ENCODE measurements around the gene BRPF1.

BRPF1 gene

DNA sequence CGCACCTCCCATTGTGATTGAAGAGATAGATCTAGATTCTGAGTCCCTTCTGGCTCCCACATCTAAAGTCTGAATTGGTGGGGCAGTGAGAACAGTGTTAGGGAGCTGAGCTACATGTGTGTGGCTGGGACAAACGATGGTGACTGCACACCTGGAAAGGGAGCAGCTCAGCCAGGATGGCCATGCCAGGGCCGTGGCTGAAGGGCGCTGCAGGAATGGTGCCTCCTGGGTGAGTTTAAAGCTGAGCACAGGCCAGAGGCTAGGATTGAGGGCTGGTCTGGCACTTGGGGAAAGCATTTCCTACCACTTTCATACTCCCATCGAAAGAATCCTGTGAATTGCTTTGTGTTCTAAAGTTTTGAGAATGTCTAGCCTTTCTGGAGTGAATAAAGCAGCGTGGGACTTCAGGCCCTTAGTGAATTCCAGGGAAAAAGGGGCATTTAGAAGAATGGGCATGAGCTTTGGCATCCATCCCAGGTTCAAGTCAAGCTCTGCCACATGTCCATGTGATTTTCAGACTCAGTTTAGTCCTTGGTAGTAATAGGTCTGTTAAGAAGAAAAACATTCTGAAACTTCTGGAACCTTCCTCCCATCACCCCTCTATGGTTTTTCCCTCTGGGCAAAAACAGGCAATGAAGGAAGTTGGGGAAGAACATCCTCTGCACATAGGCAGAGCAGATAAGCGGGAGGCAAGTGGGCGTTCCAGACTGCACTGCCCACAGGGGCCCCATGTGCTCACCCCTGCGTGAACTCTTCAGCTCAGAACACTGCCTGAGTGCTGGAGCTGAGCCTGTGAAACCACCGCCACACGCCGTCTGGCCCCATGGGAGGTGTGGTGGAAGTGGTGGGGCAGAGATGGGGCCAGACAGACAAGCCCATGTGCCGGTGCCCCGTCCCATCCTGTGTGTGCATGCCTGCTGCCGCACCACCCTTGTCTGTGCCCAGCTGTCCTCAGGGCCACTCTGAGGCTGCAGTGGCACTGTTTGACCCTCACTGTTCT, 40.8 kb upstream of the BRPF1 start:
- Histone ChIP-seq H3K4me3 (ENCODE audit: severe bottlenecking) (no peak overlapping the region), H3K27ac (ENCODE audit: poor library complexity, severe bottlenecking) (no peak overlapping the region), H3K4me1 (ENCODE audit: insufficient read depth, poor library complexity, severe bottlenecking) (no peaks in the 10 kb centered on the region), H3K9me3 (ENCODE audit: severe bottlenecking) (no peaks in the 10 kb centered on the region), H3K36me3 (ENCODE audit: low read depth) (peaks cover 8% of the 10 kb centered on the region), H3K27me3 (ENCODE audit: insufficient read depth, poor library complexity, severe bottlenecking) (no peaks in the 10 kb centered on the region)
- DNase-seq (ENCODE audit: low spot score): no peak
- no peak for ATAC-seq (ENCODE audit: low read depth)
- TF ChIP-seq, protein P1, sequence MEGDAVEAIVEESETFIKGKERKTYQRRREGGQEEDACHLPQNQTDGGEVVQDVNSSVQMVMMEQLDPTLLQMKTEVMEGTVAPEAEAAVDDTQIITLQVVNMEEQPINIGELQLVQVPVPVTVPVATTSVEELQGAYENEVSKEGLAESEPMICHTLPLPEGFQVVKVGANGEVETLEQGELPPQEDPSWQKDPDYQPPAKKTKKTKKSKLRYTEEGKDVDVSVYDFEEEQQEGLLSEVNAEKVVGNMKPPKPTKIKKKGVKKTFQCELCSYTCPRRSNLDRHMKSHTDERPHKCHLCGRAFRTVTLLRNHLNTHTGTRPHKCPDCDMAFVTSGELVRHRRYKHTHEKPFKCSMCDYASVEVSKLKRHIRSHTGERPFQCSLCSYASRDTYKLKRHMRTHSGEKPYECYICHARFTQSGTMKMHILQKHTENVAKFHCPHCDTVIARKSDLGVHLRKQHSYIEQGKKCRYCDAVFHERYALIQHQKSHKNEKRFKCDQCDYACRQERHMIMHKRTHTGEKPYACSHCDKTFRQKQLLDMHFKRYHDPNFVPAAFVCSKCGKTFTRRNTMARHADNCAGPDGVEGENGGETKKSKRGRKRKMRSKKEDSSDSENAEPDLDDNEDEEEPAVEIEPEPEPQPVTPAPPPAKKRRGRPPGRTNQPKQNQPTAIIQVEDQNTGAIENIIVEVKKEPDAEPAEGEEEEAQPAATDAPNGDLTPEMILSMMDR (IDR thresholded peaks at IDR 0.05; ENCODE audit: poor library complexity, severe bottlenecking): no peak

DNA sequence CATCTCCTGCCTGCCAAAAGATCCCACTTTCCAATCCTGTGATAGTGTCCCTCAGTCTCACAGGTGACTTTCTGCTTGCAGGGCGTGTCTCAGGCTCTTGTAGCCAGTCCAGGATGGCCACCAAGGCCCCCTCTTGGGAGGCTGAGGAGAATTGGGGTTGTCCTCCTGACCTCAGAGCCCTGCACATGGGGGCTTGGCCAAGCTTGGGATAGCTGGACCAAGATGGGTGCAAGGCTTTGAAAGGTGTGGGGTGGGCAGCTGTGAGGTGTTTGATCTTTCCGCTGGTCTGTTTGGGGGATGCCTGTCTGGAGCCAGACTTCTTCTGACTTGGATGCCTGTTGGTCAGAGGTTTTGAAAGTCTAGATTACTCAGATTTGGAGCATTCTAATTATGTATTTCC, 39.9 kb upstream of the BRPF1 start:
- no peaks in the 10 kb centered on the region for H3K9me3 ChIP-seq (ENCODE audit: severe bottlenecking)
- TF ChIP-seq, protein P1 (IDR thresholded peaks at IDR 0.05; ENCODE audit: poor library complexity, severe bottlenecking): no peak
- H3K27ac ChIP-seq (ENCODE audit: poor library complexity, severe bottlenecking): no peak overlapping the region
- DNase-seq (ENCODE audit: low spot score) (no peak), ATAC-seq (ENCODE audit: low read depth) (no peak)
- no peaks in the 10 kb centered on the region for H3K4me1 ChIP-seq (ENCODE audit: insufficient read depth, poor library complexity, severe bottlenecking)
- peaks cover 8% of the 10 kb centered on the region for H3K36me3 ChIP-seq (ENCODE audit: low read depth)
- no peaks in the 10 kb centered on the region for H3K27me3 ChIP-seq (ENCODE audit: insufficient read depth, poor library complexity, severe bottlenecking)
- H3K4me3 ChIP-seq (ENCODE audit: severe bottlenecking): no peak overlapping the region

DNA sequence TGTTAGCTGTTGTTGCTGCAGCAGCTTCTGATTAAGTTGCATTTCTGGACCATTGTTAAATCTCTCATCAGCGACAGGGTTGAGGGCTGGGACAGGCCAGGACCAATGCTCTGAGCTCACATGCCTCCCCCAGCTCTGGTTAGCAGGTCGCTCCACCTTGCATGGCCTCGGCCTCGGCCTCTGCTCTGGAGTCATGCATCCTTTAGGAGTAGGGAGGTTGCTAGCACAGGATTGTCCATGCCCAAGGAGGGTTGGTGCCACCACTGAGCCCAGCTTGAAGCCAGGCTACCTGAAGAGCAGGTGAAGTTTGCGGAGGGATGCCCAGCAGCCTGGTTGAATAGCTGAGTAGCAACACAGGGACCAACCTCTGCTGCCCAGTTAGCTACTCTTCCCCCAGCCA, 39.1 kb upstream of the BRPF1 start:
- H3K9me3 ChIP-seq (ENCODE audit: severe bottlenecking): no peaks in the 10 kb centered on the region
- TF ChIP-seq, protein P1 (IDR thresholded peaks at IDR 0.05; ENCODE audit: poor library complexity, severe bottlenecking): no peak
- peaks cover 4% of the 10 kb centered on the region; the same call in 1 of the 2 replicates for H3K36me3 ChIP-seq (ENCODE audit: low read depth)
- no peak overlapping the region for H3K27ac ChIP-seq (ENCODE audit: poor library complexity, severe bottlenecking)
- DNase-seq (ENCODE audit: low spot score) (no peak), ATAC-seq (ENCODE audit: low read depth) (no peak)
- no peak overlapping the region for H3K4me3 ChIP-seq (ENCODE audit: severe bottlenecking)
- no peaks in the 10 kb centered on the region for H3K4me1 ChIP-seq (ENCODE audit: insufficient read depth, poor library complexity, severe bottlenecking)
- H3K27me3 ChIP-seq (ENCODE audit: insufficient read depth, poor library complexity, severe bottlenecking): no peaks in the 10 kb centered on the region

DNA sequence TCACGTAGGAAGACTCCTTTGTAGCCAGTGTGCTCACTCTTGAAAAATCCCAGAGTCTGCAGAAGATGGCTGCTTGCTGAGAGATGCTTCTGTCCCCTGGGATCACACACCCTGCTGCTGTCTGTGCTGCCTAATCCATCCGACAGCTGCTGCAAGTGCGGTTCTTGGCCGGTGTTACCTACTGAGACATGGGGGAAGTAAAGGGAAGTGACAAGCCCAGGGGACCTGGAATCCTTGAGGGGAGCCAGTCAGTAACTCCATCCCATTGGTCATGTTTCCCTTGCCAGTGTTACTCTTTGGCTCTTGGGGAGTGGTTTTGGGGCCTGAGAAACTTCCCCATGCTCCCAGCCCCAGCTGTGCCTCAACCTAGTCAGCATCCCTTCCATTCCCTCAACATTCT, 36.2 kb upstream of the BRPF1 start:
- ATAC-seq (ENCODE audit: low read depth): no peak
- Histone ChIP-seq H3K9me3 (ENCODE audit: severe bottlenecking) (no peaks in the 10 kb centered on the region), H3K4me3 (ENCODE audit: severe bottlenecking) (no peak overlapping the region), H3K27me3 (ENCODE audit: insufficient read depth, poor library complexity, severe bottlenecking) (no peaks in the 10 kb centered on the region), H3K4me1 (ENCODE audit: insufficient read depth, poor library complexity, severe bottlenecking) (no peaks in the 10 kb centered on the region), H3K36me3 (ENCODE audit: low read depth) (0 out of 2 replicates have a peak, but pooled peaks cover under 1% of the 10 kb centered on the region), H3K27ac (ENCODE audit: poor library complexity, severe bottlenecking) (no peak overlapping the region)
- no peak for DNase-seq (ENCODE audit: low spot score)
- TF ChIP-seq, protein P1 (IDR thresholded peaks at IDR 0.05; ENCODE audit: poor library complexity, severe bottlenecking): no peak

DNA sequence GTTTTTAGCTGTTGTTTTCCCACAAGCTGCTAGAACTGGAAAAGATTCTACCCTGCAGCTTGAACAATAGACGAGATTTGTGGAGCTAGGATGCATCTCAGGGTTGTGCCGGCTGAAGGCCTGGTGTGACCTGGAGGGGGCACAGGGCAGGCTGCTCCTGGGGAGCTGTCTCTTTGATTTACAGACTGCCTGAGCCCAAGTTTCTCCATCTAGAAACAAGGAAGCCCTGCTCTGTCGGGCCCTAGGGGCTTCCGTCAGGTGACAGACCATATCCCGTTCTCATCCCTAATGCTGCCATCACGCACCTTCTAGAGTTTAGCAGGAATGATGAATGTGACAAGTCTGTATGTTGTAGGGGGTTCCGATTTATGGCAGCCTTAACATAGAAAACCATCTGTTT, 35.8 kb upstream of the BRPF1 start:
- Histone ChIP-seq H3K27me3 (ENCODE audit: insufficient read depth, poor library complexity, severe bottlenecking) (no peaks in the 10 kb centered on the region), H3K4me1 (ENCODE audit: insufficient read depth, poor library complexity, severe bottlenecking) (no peaks in the 10 kb centered on the region), H3K9me3 (ENCODE audit: severe bottlenecking) (no peaks in the 10 kb centered on the region), H3K36me3 (ENCODE audit: low read depth) (no peaks in the 10 kb centered on the region), H3K4me3 (ENCODE audit: severe bottlenecking) (no peak overlapping the region), H3K27ac (ENCODE audit: poor library complexity, severe bottlenecking) (no peak overlapping the region)
- no peak for ATAC-seq (ENCODE audit: low read depth)
- DNase-seq (ENCODE audit: low spot score): no peak
- TF ChIP-seq, protein P1 (IDR thresholded peaks at IDR 0.05; ENCODE audit: poor library complexity, severe bottlenecking): no peak
